H1 (cell line): ENCODE data around the gene LHX5. TPM values are rescaled to one million over a fixed set of nuclear protein-coding genes. Genes with fewer than 3 reads are reported as not detected.
A peak's percentile ranks its signal among the peaks of the same experiment; 100 is the strongest.

ENCODE experiments used
- BCL11A ChIP-seq, 2 experiments: IDR thresholded peaks; one replicate each; pipeline ENCODE4 v1.6.1; 2011; ENCODE audit warnings: low read depth in 2 of 2, low read length in 2 of 2, mild to moderate bottlenecking in 2 of 2
- CBX5 ChIP-seq: fragments of 300-800, 300-1000 bp; sonication (generic); IDR thresholded peaks from 2 replicates; pipeline ENCODE4 v1.7.1; 2016; ENCODE audit warnings: antibody characterized with exemption, low read length, low read depth
- FOSL1 ChIP-seq: IDR thresholded peaks from 2 replicates; pipeline ENCODE4 v1.6.1; 2011; ENCODE audit warnings: mild to moderate bottlenecking, low read depth, low read length, moderate library complexity; ENCODE audit not compliant: insufficient read depth
- HDAC2 ChIP-seq, 2 experiments: fragments of 300-600 bp in 1 of 2; sonication (generic) in 1 of 2; IDR thresholded peaks; 2 replicates each; pipeline ENCODE4 v1.6.1; 2011 to 2012; ENCODE audit warnings: low read depth in 2 of 2, low read length in 2 of 2, mild to moderate bottlenecking in 2 of 2, moderate library complexity in 2 of 2, borderline replicate concordance in 1 of 2, inconsistent platforms in 1 of 2
- HDAC6 ChIP-seq: IDR thresholded peaks from one replicate; pipeline ENCODE4 v1.7.1; 2012; ENCODE audit warnings: low read depth, mild to moderate bottlenecking, inconsistent platforms, low read length, moderate library complexity
- JUND ChIP-seq: IDR thresholded peaks from 2 replicates; pipeline ENCODE4 v1.6.1; 2011; ENCODE audit warnings: mild to moderate bottlenecking, improper control_type of control experiment, low read length
- KDM1A ChIP-seq: fragments of 200-600, 300-600 bp; sonication (generic); IDR thresholded peaks from 2 replicates; pipeline ENCODE4 v1.7.1; 2016; ENCODE audit warnings: mild to moderate bottlenecking, low read length, borderline replicate concordance
- KDM5A ChIP-seq: fragments of 200-600 bp; IDR thresholded peaks from 2 replicates; pipeline ENCODE4 v1.7.1; 2012; ENCODE audit warnings: mild to moderate bottlenecking, low read length, inconsistent platforms, mixed read lengths
- MAFK ChIP-seq: IDR thresholded peaks from 2 replicates; pipeline ENCODE4 v1.6.1; 2012; ENCODE audit warnings: low read depth, mild to moderate bottlenecking, improper control_type of control experiment, low read length
- SAP30 ChIP-seq: fragments of 300-600 bp; sonication (generic); IDR thresholded peaks from 2 replicates; pipeline ENCODE4 v1.7.1; 2012; ENCODE audit warnings: low read length, moderate library complexity, mild to moderate bottlenecking, inconsistent platforms; ENCODE audit not compliant: insufficient read depth, insufficient replicate concordance
- polyA plus RNA-seq, 7 experiments: library from polyadenylated mRNA; depleted of rRNA in 3 of 7; stranded (reverse) in 5 of 7; unstranded in 2 of 7; fragments of >200 nt in 5 of 7; fragments of 200-250 nt in 2 of 7; gene quantifications; 1 replicate in 5 of 7; 2 replicates in 1 of 7; 4 replicates in 1 of 7; pipeline versions ENCODE4 v1.2.1 to v1.2.3, GENCODE V29; 2011 to 2013; ENCODE audit warnings: missing spikeins in 2 of 7, mixed read lengths in 2 of 7
- total RNA-seq: library from RNA; stranded (reverse); fragmentation: NEBNext Ultra II Directional; extraction: Animal tissue kit (Norgen Biotek cat#: 25700); gene quantifications from 2 replicates; pipeline ENCODE4 v1.2.1, GENCODE V29; 2021
- TF ChIP-seq, protein P1 (sequence below): IDR thresholded peaks from 2 replicates; pipeline ENCODE4 v1.6.1; 2011; ENCODE audit warnings: low read length, improper control_type of control experiment

LHX5 gene
- total and polyA plus RNA-seq, 2 of the 8 experiments (the other 6 are each of a cell fraction or from before 2014, with no cell fraction given), result 0.47 to 1.1 TPM

DNA sequence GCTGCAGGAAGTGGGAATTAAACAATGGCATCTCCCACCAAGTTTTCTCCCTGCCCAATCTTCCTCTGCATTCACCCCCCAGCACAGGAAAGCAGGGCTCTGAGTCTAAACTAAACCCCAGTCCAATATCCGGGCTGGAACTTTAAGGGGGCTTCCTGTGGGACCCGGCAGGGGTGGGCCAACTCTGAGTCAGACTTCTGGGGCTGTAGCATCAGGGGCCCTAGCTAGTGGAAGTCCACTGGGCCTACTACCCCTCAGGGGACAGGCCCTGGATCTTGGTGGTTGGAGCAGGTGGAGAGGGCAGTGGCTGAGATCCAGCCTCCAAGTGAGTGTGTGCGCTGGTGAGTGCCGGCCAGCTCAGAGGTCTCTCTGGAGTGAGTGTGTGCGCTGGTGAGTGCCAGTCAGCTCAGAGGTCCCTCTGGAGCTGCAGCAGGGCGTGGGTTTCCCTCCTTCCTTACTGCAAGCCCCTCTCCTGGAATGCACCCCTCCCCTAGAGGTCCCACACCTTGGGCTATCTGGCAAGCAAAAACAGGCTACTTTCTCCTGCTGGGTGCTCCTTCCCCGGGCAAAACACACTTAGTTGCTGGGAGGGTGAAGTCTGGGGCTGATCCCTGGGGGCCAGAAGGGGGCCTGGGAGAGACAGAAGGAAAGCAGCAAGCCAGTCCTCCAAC lies 5.6 kb upstream of the LHX5 start (continued):
- no peak for TF ChIP-seq JUND
- no peak for TF ChIP-seq KDM5A
- TF ChIP-seq SAP30, result no peak
- TF ChIP-seq FOSL1, result no peak
- TF ChIP-seq CBX5, result no peak
- 0 out of 4 replicates have a peak, but pooled peaks of 1 of the 2 experiments have one; percentile 5 for TF ChIP-seq HDAC2 (IDR thresholded peaks at IDR 0.05; ENCODE audit: borderline replicate concordance in 1 of 2, low read depth in 2 of 2, low read length in 2 of 2)
- no peak for TF ChIP-seq BCL11A (IDR thresholded peaks at IDR 0.05; ENCODE audit: low read depth in 2 of 2, low read length in 2 of 2)
- TF ChIP-seq, protein P1, sequence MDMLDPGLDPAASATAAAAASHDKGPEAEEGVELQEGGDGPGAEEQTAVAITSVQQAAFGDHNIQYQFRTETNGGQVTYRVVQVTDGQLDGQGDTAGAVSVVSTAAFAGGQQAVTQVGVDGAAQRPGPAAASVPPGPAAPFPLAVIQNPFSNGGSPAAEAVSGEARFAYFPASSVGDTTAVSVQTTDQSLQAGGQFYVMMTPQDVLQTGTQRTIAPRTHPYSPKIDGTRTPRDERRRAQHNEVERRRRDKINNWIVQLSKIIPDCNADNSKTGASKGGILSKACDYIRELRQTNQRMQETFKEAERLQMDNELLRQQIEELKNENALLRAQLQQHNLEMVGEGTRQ, result no peak
- no peak for TF ChIP-seq KDM1A
- TF ChIP-seq MAFK, result no peak
- no peak for TF ChIP-seq HDAC6
